H9 (cell line): ENCODE data around the gene ZNF629. TPM values are rescaled to one million over a fixed set of nuclear protein-coding genes. Genes with fewer than 3 reads are reported as not detected.
A peak's percentile ranks its signal among the peaks of the same experiment; 100 is the strongest.
"Not testable (repeated sequence)": the region's sequence is repeated elsewhere in the genome, so short reads cannot be mapped to it uniquely, and the experiment has no call there.

Experiments
- DNase-seq: peaks from one replicate; pipeline ENCODE4 v3.0.0-alpha.2; 2017
- H2AFZ ChIP-seq: one replicate; pipeline ENCODE4 v1.6.1; 2013; ENCODE audit warnings: mild to moderate bottlenecking, low read length, control low read depth, moderate library complexity
- H2AK5ac ChIP-seq: 2 replicates; pipeline ENCODE4 v1.6.1; 2013; ENCODE audit warnings: low read length, control low read depth, mixed read lengths; ENCODE audit not compliant: insufficient read length
- H2BK120ac ChIP-seq: one replicate; pipeline ENCODE4 v1.6.1; 2013; ENCODE audit warnings: low read depth, mild to moderate bottlenecking, low read length, control low read depth, inconsistent platforms; ENCODE audit not compliant: poor library complexity, severe bottlenecking
- H2BK12ac ChIP-seq: 2 replicates; pipeline ENCODE4 v1.6.1; 2013; ENCODE audit warnings: low read length, control low read depth, mixed read lengths, low read depth; ENCODE audit not compliant: insufficient read length
- H2BK15ac ChIP-seq: 2 replicates; pipeline ENCODE4 v1.6.1; 2013; ENCODE audit warnings: low read depth, low read length, control low read depth
- H2BK20ac ChIP-seq: one replicate; pipeline ENCODE4 v1.6.1; 2013; ENCODE audit warnings: low read depth, mild to moderate bottlenecking, low read length, control low read depth, inconsistent platforms; ENCODE audit not compliant: poor library complexity, severe bottlenecking
- H2BK5ac ChIP-seq: 2 replicates; pipeline ENCODE4 v1.6.1; 2013; ENCODE audit warnings: low read length, control low read depth, mixed read lengths; ENCODE audit not compliant: insufficient read length
- H3K14ac ChIP-seq: 2 replicates; pipeline ENCODE4 v1.6.1; 2013; ENCODE audit warnings: low read length, control low read depth; ENCODE audit not compliant: insufficient read depth
- H3K18ac ChIP-seq: 2 replicates; pipeline ENCODE4 v1.6.1; 2013; ENCODE audit warnings: low read depth, mild to moderate bottlenecking, mixed read lengths, low read length, control low read depth; ENCODE audit not compliant: insufficient read length
- H3K23ac ChIP-seq: 2 replicates; pipeline ENCODE4 v1.6.1; 2013; ENCODE audit warnings: low read length, control low read depth, mixed read lengths, low read depth; ENCODE audit not compliant: insufficient read length
- H3K23me2 ChIP-seq: 2 replicates; pipeline ENCODE4 v1.6.1; 2013; ENCODE audit warnings: low read depth, mild to moderate bottlenecking, mixed read lengths, low read length, control low read depth; ENCODE audit not compliant: insufficient read length, poor library complexity, severe bottlenecking
- H3K27ac ChIP-seq: 2 replicates; pipeline ENCODE4 v1.5.1; 2013; ENCODE audit warnings: low read length, control low read depth, mixed read lengths, low read depth; ENCODE audit not compliant: insufficient read length
- H3K27me3 ChIP-seq: 2 replicates; pipeline ENCODE4 v1.6.1; 2013; ENCODE audit warnings: low read length, control low read depth, inconsistent platforms; ENCODE audit not compliant: insufficient read depth
- H3K4ac ChIP-seq: 2 replicates; pipeline ENCODE4 v1.6.1; 2013; ENCODE audit warnings: low read depth, mild to moderate bottlenecking, control low read depth, inconsistent platforms, low read length, moderate library complexity
- H3K4me1 ChIP-seq: 2 replicates; pipeline ENCODE4 v1.6.1; 2013; ENCODE audit warnings: low read length, control low read depth, inconsistent platforms; ENCODE audit not compliant: insufficient read depth
- H3K4me2 ChIP-seq: 2 replicates; pipeline ENCODE4 v1.6.1; 2013; ENCODE audit warnings: low read length, control low read depth, mixed read lengths; ENCODE audit not compliant: insufficient read length, insufficient read depth
- H3K56ac ChIP-seq: 2 replicates; pipeline ENCODE4 v1.6.1; 2013; ENCODE audit warnings: low read depth, mild to moderate bottlenecking, mixed read lengths, low read length, control low read depth; ENCODE audit not compliant: insufficient read length
- H3K79me1 ChIP-seq: 2 replicates; pipeline ENCODE4 v1.6.1; 2013; ENCODE audit warnings: low read depth, mild to moderate bottlenecking, moderate library complexity, low read length, control low read depth, inconsistent platforms; ENCODE audit not compliant: insufficient read depth, poor library complexity, severe bottlenecking
- H3K79me2 ChIP-seq: 2 replicates; pipeline ENCODE4 v1.6.1; 2013; ENCODE audit warnings: low read length, control low read depth, inconsistent platforms; ENCODE audit not compliant: insufficient read depth
- H3K9ac ChIP-seq: 2 replicates; pipeline ENCODE4 v1.6.1; 2013; ENCODE audit warnings: low read length, control low read depth, mixed read lengths; ENCODE audit not compliant: insufficient read length; ENCODE audit errors: extremely low read depth
- H3K9me3 ChIP-seq: one replicate; pipeline ENCODE4 v1.6.1; 2013; ENCODE audit warnings: low read depth, low read length, inconsistent platforms; ENCODE audit not compliant: control insufficient read depth
- H3T11ph ChIP-seq: one replicate; pipeline ENCODE4 v1.6.1; 2013; ENCODE audit warnings: mild to moderate bottlenecking, low read length, control low read depth, inconsistent platforms
- H4K20me1 ChIP-seq: one replicate; pipeline ENCODE4 v1.6.1; 2013; ENCODE audit not compliant: control insufficient read depth, insufficient read length, insufficient read depth
- H4K5ac ChIP-seq: 2 replicates; pipeline ENCODE4 v1.6.1; 2013; ENCODE audit warnings: low read depth, mild to moderate bottlenecking, mixed read lengths, low read length, control low read depth; ENCODE audit not compliant: insufficient read length
- H4K8ac ChIP-seq: replicated peaks from 2 replicates; pipeline ENCODE4 v1.6.1; 2013; ENCODE audit warnings: low read length, control low read depth, mixed read lengths, low read depth; ENCODE audit not compliant: insufficient read length
- H4K91ac ChIP-seq: 2 replicates; pipeline ENCODE4 v1.6.1; 2013; ENCODE audit warnings: low read depth, mild to moderate bottlenecking, moderate library complexity, mixed read lengths, low read length, control low read depth; ENCODE audit not compliant: insufficient read length
- H3K27ac Mint-ChIP-seq, 3 experiments: 2 replicates in 2 of 3; 3 replicates in 1 of 3; pipeline ENCODE4 v1.8.0; 2020 to 2021; ENCODE audit warnings: mixed read lengths in 3 of 3, mild to moderate bottlenecking in 1 of 3, moderate library complexity in 1 of 3
- H3K27me3 Mint-ChIP-seq: 2 replicates; pipeline ENCODE4 v1.8.0; 2021; ENCODE audit warnings: low read depth, mild to moderate bottlenecking, moderate library complexity, mixed read lengths
- H3K36me3 Mint-ChIP-seq, 3 experiments: 2 replicates in 2 of 3; 3 replicates in 1 of 3; pipeline ENCODE4 v1.8.0; 2020 to 2021; ENCODE audit warnings: low read depth in 3 of 3, mixed read lengths in 3 of 3; ENCODE audit not compliant: insufficient read depth in 1 of 3
- H3K4me1 Mint-ChIP-seq, 2 experiments: 2 replicates each; pipeline ENCODE4 v1.8.0; 2020; ENCODE audit warnings: mixed read lengths in 2 of 2
- H3K4me3 Mint-ChIP-seq, 2 experiments: 2 replicates in 1 of 2; 3 replicates in 1 of 2; pipeline ENCODE4 v1.8.0; 2020 to 2021; ENCODE audit warnings: mild to moderate bottlenecking in 2 of 2, mixed read lengths in 2 of 2, moderate library complexity in 1 of 2
- H3K9me3 Mint-ChIP-seq, 2 experiments: 2 replicates in 1 of 2; 3 replicates in 1 of 2; pipeline ENCODE4 v1.8.0; 2020; ENCODE audit warnings: mild to moderate bottlenecking in 2 of 2, mixed read lengths in 2 of 2, moderate library complexity in 1 of 2
- WGBS: extraction: QIAGEN DNeasy Blood & Tissue Kit; methylation state at CpG from one replicate; pipeline ENCODE4 v1.1.7; 2013; ENCODE audit warnings: missing lambda C conversion rate, low lambda C conversion rate, mixed read lengths; ENCODE audit not compliant: insufficient read length; ENCODE audit errors: extremely low coverage; 5-methylcytosine and 5-hydroxymethylcytosine counted together
- total RNA-seq: library from RNA; stranded (reverse); gene quantifications from 2 replicates; pipeline ENCODE4 v1.2.1, GENCODE V29; 2021
- TF ChIP-seq, protein P1 (sequence below): fragments of 200-600 bp; sonication (generic); conservative IDR thresholded peaks from 3 replicates; pipeline ENCODE4 v1.8.0; 2021; ENCODE audit warnings: antibody characterized with exemption, mild to moderate bottlenecking

The ZNF629 gene
- total RNA-seq, 1 experiment from 2014 or later = 20.0 TPM

- no peaks in the 10 kb centered on the region for H3K27me3 ChIP-seq
- H3K4ac ChIP-seq = no peak overlapping the region
- Mint-ChIP-seq H3K36me3 (0 out of 7 replicates have a peak, but pooled peaks cover 0 to 2% (median 0%) of the 10 kb centered on the region in 3 experiments), H3K4me1 (peaks cover 3 to 4% of the 10 kb centered on the region in 2 experiments), H3K9me3 (no peaks in the 10 kb centered on the region; a peak in 1 of 5 replicates), H3K27me3 (peaks cover 49% of the 10 kb centered on the region), H3K4me3 (peak overlapping the region; percentile 57 to 76), H3K27ac (peak overlapping the region in 1 of 3 experiments; percentile 71; a peak in 2 of 7 replicates)
- no CpG with 5 or more reads among the region's 3 CpGs for WGBS
- no peak overlapping the region for H3K27ac ChIP-seq
- no peak overlapping the region for H3K14ac ChIP-seq
- H4K91ac ChIP-seq = no peak overlapping the region
- peak overlapping the region; percentile 19 for H3K18ac ChIP-seq
- no peak overlapping the region for H4K8ac ChIP-seq
- H4K20me1 ChIP-seq = no peaks in the 10 kb centered on the region
- TF ChIP-seq, protein P1, sequence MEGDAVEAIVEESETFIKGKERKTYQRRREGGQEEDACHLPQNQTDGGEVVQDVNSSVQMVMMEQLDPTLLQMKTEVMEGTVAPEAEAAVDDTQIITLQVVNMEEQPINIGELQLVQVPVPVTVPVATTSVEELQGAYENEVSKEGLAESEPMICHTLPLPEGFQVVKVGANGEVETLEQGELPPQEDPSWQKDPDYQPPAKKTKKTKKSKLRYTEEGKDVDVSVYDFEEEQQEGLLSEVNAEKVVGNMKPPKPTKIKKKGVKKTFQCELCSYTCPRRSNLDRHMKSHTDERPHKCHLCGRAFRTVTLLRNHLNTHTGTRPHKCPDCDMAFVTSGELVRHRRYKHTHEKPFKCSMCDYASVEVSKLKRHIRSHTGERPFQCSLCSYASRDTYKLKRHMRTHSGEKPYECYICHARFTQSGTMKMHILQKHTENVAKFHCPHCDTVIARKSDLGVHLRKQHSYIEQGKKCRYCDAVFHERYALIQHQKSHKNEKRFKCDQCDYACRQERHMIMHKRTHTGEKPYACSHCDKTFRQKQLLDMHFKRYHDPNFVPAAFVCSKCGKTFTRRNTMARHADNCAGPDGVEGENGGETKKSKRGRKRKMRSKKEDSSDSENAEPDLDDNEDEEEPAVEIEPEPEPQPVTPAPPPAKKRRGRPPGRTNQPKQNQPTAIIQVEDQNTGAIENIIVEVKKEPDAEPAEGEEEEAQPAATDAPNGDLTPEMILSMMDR = no peak
- no peak overlapping the region for H3K9ac ChIP-seq
- no peak overlapping the region for H2BK5ac ChIP-seq
- peak overlapping the region; percentile 21 for H3K4me2 ChIP-seq
- no peaks in the 10 kb centered on the region for H3K9me3 ChIP-seq
- H3T11ph ChIP-seq = no peak overlapping the region
- no peaks in the 10 kb centered on the region for H3K79me2 ChIP-seq
- no peak overlapping the region for H2AK5ac ChIP-seq
- H3K56ac ChIP-seq = no peak overlapping the region
- H3K79me1 ChIP-seq = no peaks in the 10 kb centered on the region
- H2BK120ac ChIP-seq = no peak overlapping the region
- H2BK15ac ChIP-seq = no peak overlapping the region
- no peaks in the 10 kb centered on the region for H3K4me1 ChIP-seq
- no peaks in the 10 kb centered on the region for H3K23me2 ChIP-seq
- H3K23ac ChIP-seq = no peak overlapping the region
- H2AFZ ChIP-seq = no peak overlapping the region
- no peak overlapping the region for H4K5ac ChIP-seq
- no peak for DNase-seq
- H2BK12ac ChIP-seq = no peak overlapping the region
- no peak overlapping the region for H2BK20ac ChIP-seq
These were observed 26.8 kb upstream of the ZNF629 start for GRCh38 chr16:30813821-30814189.

DNA sequence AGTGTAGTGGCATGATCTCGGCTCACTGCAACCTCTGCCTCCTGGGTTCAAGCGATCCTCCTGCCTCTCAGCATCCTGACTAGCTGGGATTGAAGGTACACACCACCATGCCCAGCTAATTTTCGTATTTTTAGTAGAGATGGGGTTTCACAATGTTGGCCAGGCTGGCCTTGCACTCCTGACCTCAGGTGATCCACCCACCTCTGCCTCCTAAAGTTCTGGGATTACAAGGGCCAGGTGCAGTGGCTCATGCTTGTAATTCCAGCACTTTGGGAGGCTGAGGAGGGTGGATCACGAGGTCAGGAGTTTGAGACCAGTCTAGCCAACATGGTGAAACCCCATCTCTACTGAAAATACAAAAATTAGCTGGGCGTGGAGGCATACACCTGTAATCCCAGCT, 22.7 kb upstream of the ZNF629 start:
- not testable (repeated sequence) for H2AK5ac ChIP-seq, H3K4me2 ChIP-seq, H3K79me1 ChIP-seq, H3K27ac Mint-ChIP-seq, H3K27me3 ChIP-seq, H3T11ph ChIP-seq, H3K23me2 ChIP-seq, H2BK5ac ChIP-seq, H2BK120ac ChIP-seq, H2AFZ ChIP-seq, H3K9ac ChIP-seq, H3K9me3 Mint-ChIP-seq, H4K5ac ChIP-seq, H4K8ac ChIP-seq, H3K14ac ChIP-seq, H3K27ac ChIP-seq, H3K4me1 ChIP-seq, H3K18ac ChIP-seq, H3K4me3 Mint-ChIP-seq, H2BK12ac ChIP-seq, H3K4ac ChIP-seq, H2BK15ac ChIP-seq, H3K56ac ChIP-seq, H2BK20ac ChIP-seq, DNase-seq, H3K79me2 ChIP-seq, H3K23ac ChIP-seq, H3K36me3 Mint-ChIP-seq, H4K20me1 ChIP-seq, H3K9me3 ChIP-seq, H4K91ac ChIP-seq
- peaks cover 11 to 19% of the 10 kb centered on the region in 2 experiments for H3K4me1 Mint-ChIP-seq
- WGBS = no CpG with 5 or more reads among the region's 5 CpGs
- peaks cover 83% of the 10 kb centered on the region for H3K27me3 Mint-ChIP-seq
